A549 (cell line): ENCODE measurements around the gene ZNF853. TPM values are rescaled to one million over a fixed set of nuclear protein-coding genes. Genes with fewer than 3 reads are reported as not detected.

Experiments used
- ATAC-seq, 2 experiments: fragments of 200-7000 bp in 1 of 2; fragments of >200 bp in 1 of 2; cut with Nextera tagmentation in 1 of 2; cut with Tn5 transposase in 1 of 2; 3 replicates each; pipeline versions ENCODE4 v1.8.0 to v1.9.1; 2018 to 2020; ENCODE audit warnings: mild to moderate bottlenecking in 1 of 2, moderate library complexity in 1 of 2
- CTCF ChIA-PET: fragments of 300-600 bp; sonication (Branson Sonifier 250); formaldehyde crosslinking; extraction: SDS; loops from one replicate; lab custom pipeline; 2021; ENCODE audit warnings: antibody characterized with exemption, inconsistent platforms; lab: Yijun Ruan, JAX
- POLR2A ChIA-PET: fragments of 350-600 bp; formaldehyde crosslinking; extraction: SDS; loops from one replicate; lab custom pipeline; 2021; ENCODE audit warnings: antibody characterized with exemption, inconsistent platforms; lab: Yijun Ruan, JAX
- DNase-seq, 2 experiments: peaks; one replicate each; pipeline versions ENCODE4 v3.0.0 to v3.0.0-alpha.2; 2011 to 2016; ENCODE audit warnings: low read depth in 1 of 2, low spot score in 1 of 2
- FAIRE-seq: peaks from 2 replicates; lab custom pipeline; 2011; peaks lifted over from hg19 to GRCh38; lab: Jason Lieb, UNC
- H3K27ac ChIP-seq, 2 experiments: fragments of >200 bp; sonication (Bioruptor Twin); formaldehyde crosslinking; 3 replicates each; pipeline ENCODE4 v1.5.1; 2016 to 2017
- H3K4me1 ChIP-seq: fragments of >200 bp; sonication (Bioruptor Twin); formaldehyde crosslinking; 3 replicates; pipeline ENCODE4 v1.6.1; 2016
- H3K4me2 ChIP-seq: fragments of >200 bp; sonication (Bioruptor Twin); formaldehyde crosslinking; 3 replicates; pipeline ENCODE4 v1.6.1; 2016
- H3K4me3 ChIP-seq: fragments of >200 bp; sonication (Bioruptor Twin); formaldehyde crosslinking; 3 replicates; pipeline ENCODE4 v1.5.1; 2016
- H3K9me3 ChIP-seq: fragments of >200 bp; sonication (Bioruptor Twin); formaldehyde crosslinking; 3 replicates; pipeline ENCODE4 v1.6.1; 2016
- ATOH8 ChIP-seq: fragments of 250-450 bp; sonication (Bioruptor Pico); IDR thresholded peaks from 2 replicates; pipeline ENCODE4 v1.5.0; 2020; ENCODE audit warnings: low read depth, mild to moderate bottlenecking, moderate library complexity
- CBX2 ChIP-seq: fragments of 200-600 bp; sonication (generic); IDR thresholded peaks from 2 replicates; pipeline ENCODE4 v1.6.1; 2016; ENCODE audit warnings: low read depth, mild to moderate bottlenecking, borderline replicate concordance
- CHD2 ChIP-seq: fragments of 150-350 bp; IDR thresholded peaks from 2 replicates; pipeline ENCODE4 v1.6.1; 2014; ENCODE audit warnings: low read length; ENCODE audit not compliant: partially characterized antibody
- EHF ChIP-seq: fragments of 250-450 bp; sonication (Bioruptor Pico); IDR thresholded peaks from 2 replicates; pipeline ENCODE4 v1.5.0; 2020; ENCODE audit warnings: mild to moderate bottlenecking
- ESRRA ChIP-seq: fragments of 150-350 bp; IDR thresholded peaks from 2 replicates; pipeline ENCODE4 v1.6.1; 2014; ENCODE audit warnings: mild to moderate bottlenecking, low read length, borderline replicate concordance
- FOSL2 ChIP-seq, 2 experiments: fragments of 450-650 bp in 1 of 2; fragments of >200 bp in 1 of 2; sonication (Bioruptor Twin) in 1 of 2; formaldehyde crosslinking; IDR thresholded peaks; 2 replicates each; pipeline versions ENCODE4 v1.5.0 to v1.6.1; 2016 to 2020; ENCODE audit warnings: mild to moderate bottlenecking in 1 of 2, moderate library complexity in 1 of 2
- FOXS1 ChIP-seq: fragments of 250-450 bp; sonication (Bioruptor Pico); IDR thresholded peaks from 2 replicates; pipeline ENCODE4 v1.5.0; 2020; ENCODE audit warnings: mild to moderate bottlenecking, moderate library complexity
- GATA3 ChIP-seq: IDR thresholded peaks from 2 replicates; pipeline ENCODE4 v1.6.1; 2012; ENCODE audit warnings: borderline replicate concordance
- HDAC2 ChIP-seq: fragments of 200-600 bp; sonication (generic); IDR thresholded peaks from 2 replicates; pipeline ENCODE4 v1.6.1; 2016
- HOXB5 ChIP-seq: fragments of 250-450 bp; sonication (Bioruptor Pico); IDR thresholded peaks from 2 replicates; pipeline ENCODE4 v1.5.0; 2020; ENCODE audit warnings: mild to moderate bottlenecking, moderate library complexity
- MAX ChIP-seq: IDR thresholded peaks from 2 replicates; pipeline ENCODE4 v1.6.1; 2012
- NFE2L2 ChIP-seq: fragments of 150-350 bp; conservative IDR thresholded peaks from 2 replicates; pipeline ENCODE4 v1.6.1; 2014; ENCODE audit warnings: low read length
- PHF8 ChIP-seq: fragments of 200-600 bp; sonication (generic); IDR thresholded peaks from 2 replicates; pipeline ENCODE4 v1.6.1; 2016; ENCODE audit warnings: low read depth, mild to moderate bottlenecking, antibody characterized with exemption, moderate library complexity, borderline replicate concordance
- RARB ChIP-seq: fragments of 250-450 bp; sonication (Bioruptor Pico); IDR thresholded peaks from 2 replicates; pipeline ENCODE4 v1.8.0; 2021; ENCODE audit warnings: mild to moderate bottlenecking, moderate library complexity
- RCOR1 ChIP-seq: fragments of 150-350 bp; IDR thresholded peaks from 2 replicates; pipeline ENCODE4 v1.6.1; 2014; ENCODE audit warnings: antibody characterized with exemption, low read length, low read depth
- REST ChIP-seq: fragments of 200-600 bp; sonication (generic); IDR thresholded peaks from 2 replicates; pipeline ENCODE4 v1.6.1; 2016; ENCODE audit warnings: antibody characterized with exemption, mild to moderate bottlenecking, moderate library complexity
- RNF2 ChIP-seq: fragments of 200-600 bp; sonication (generic); IDR thresholded peaks from 2 replicates; pipeline ENCODE4 v1.6.1; 2016; ENCODE audit warnings: low read depth, mild to moderate bottlenecking, antibody characterized with exemption, moderate library complexity, borderline replicate concordance
- SMC3 ChIP-seq: fragments of >200 bp; sonication (Bioruptor Twin); formaldehyde crosslinking; IDR thresholded peaks from 3 replicates; pipeline ENCODE4 v1.6.1; 2018; ENCODE audit warnings: inconsistent platforms
- TFCP2L1 ChIP-seq: fragments of 250-450 bp; sonication (Bioruptor Pico); IDR thresholded peaks from 2 replicates; pipeline ENCODE4 v1.5.0; 2021; ENCODE audit warnings: mild to moderate bottlenecking
- USF2 ChIP-seq: fragments of 450-650 bp; IDR thresholded peaks from 2 replicates; pipeline ENCODE4 v1.6.1; 2014; ENCODE audit warnings: antibody characterized with exemption
- ZSCAN20 ChIP-seq: fragments of 250-450 bp; sonication (Bioruptor Pico); IDR thresholded peaks from 2 replicates; pipeline ENCODE4 v1.8.0; 2022; ENCODE audit warnings: mild to moderate bottlenecking, moderate library complexity
- WGBS: methylation state at CpG from one replicate; pipeline ENCODE4 v1.1.6; 2017; ENCODE audit errors: missing lambda C conversion rate; 5-methylcytosine and 5-hydroxymethylcytosine counted together
- polyA plus RNA-seq, 4 experiments: library from polyadenylated mRNA; depleted of rRNA in 3 of 4; stranded (reverse); fragments of >200 nt; fragmentation: RNase III in 1 of 4; extraction: RNeasy Plus Mini Kit Qiagen cat#74134 plus additional on column Dnase treatment in 1 of 4; gene quantifications; 2 replicates in 3 of 4; 3 replicates in 1 of 4; pipeline ENCODE4 v1.2.3, GENCODE V29; 2011 to 2017

ZNF853 gene
- polyA plus RNA-seq, 2 of the 4 experiments (the other 2 are of a cell fraction), result 1.8 to 2.2 TPM

GRCh38 chr7:6604458-6604857 lies 11.0 kb upstream of the ZNF853 start (continued):
- no peak for TF ChIP-seq REST
- TF ChIP-seq HOXB5 (CRISPR knock-in tag), result no peak
- TF ChIP-seq FOSL2 (IDR thresholded peaks at IDR 0.05), result no peak
- TF ChIP-seq FOSL2 (CRISPR knock-in tag; IDR thresholded peaks at IDR 0.05), result no peak

GRCh38 chr7:6606866-6607583 lies 8.4 kb upstream of the ZNF853 start:
- Histone ChIP-seq H3K4me2 (no peak overlapping the region), H3K4me3 (no peak overlapping the region), H3K9me3 (no peaks in the 10 kb centered on the region), H3K27ac (no peak overlapping the region)
- ATAC-seq, result no peak
- FAIRE-seq, result no peak
- no peak for DNase-seq
- no peak for TF ChIP-seq MAX
- TF ChIP-seq USF2, result no peak
- TF ChIP-seq HDAC2, result no peak
- no peak for TF ChIP-seq ZSCAN20 (CRISPR knock-in tag)
- no peak for TF ChIP-seq ESRRA
- TF ChIP-seq CBX2, result no peak
- TF ChIP-seq GATA3, result no peak
- no peak for TF ChIP-seq ATOH8 (CRISPR knock-in tag)
- TF ChIP-seq, all 56 proteins: peak for 0
- ChIA-PET CTCF (interaction anchor here (1.4 to 3.2 kb wide), 2 partner anchors 17 to 91 kb away, joined by 5 to 17 read pairs; partner anchors contain the start of gene INTS15), POLR2A (no interaction called here)
- 91% methylated on average over 23 of the region's 36 CpGs for WGBS
- H3K4me1 ChIP-seq, result no peaks in the 10 kb centered on the region

GRCh38 chr7:6607651-6608051 lies 7.8 kb upstream of the ZNF853 start:
- over 99% methylated on average over 19 of the region's 38 CpGs for WGBS
- no peak; a peak in 1 of 6 replicates for ATAC-seq

GRCh38 chr7:6608081-6608480 lies 7.3 kb upstream of the ZNF853 start:
- POLR2A ChIA-PET, result no interaction called here
- FAIRE-seq (no peak), DNase-seq (no peak), ATAC-seq (no peak; a peak in 1 of 6 replicates)
- Histone ChIP-seq H3K27ac (no peak overlapping the region), H3K4me3 (no peak overlapping the region), H3K4me1 (no peaks in the 10 kb centered on the region), H3K9me3 (no peaks in the 10 kb centered on the region), H3K4me2 (no peak overlapping the region)
- CTCF ChIA-PET, result interaction anchor here (0.6 to 3.2 kb wide), 5 partner anchors 8 to 758 kb away, joined by 3 to 17 read pairs (median 5); partner anchors contain the start of gene INTS15
- TF ChIP-seq PHF8 (no peak), FOSL2 (IDR thresholded peaks at IDR 0.05) (no peak), FOSL2 (CRISPR knock-in tag; IDR thresholded peaks at IDR 0.05) (no peak), USF2 (no peak), EHF (no peak), FOXS1 (CRISPR knock-in tag) (no peak), TFCP2L1 (CRISPR knock-in tag) (no peak), RARB (no peak), RCOR1 (no peak)
- 91% methylated on average over 15 of the region's 27 CpGs for WGBS

More at GRCh38 chr7:6607651-6608051, 7.8 kb upstream of the ZNF853 start:
- Histone ChIP-seq H3K4me2 (no peak overlapping the region), H3K9me3 (no peaks in the 10 kb centered on the region), H3K27ac (no peak overlapping the region), H3K4me1 (no peaks in the 10 kb centered on the region), H3K4me3 (no peak overlapping the region)
- DNase-seq (no peak), FAIRE-seq (no peak)
- TF ChIP-seq RNF2 (no peak), SMC3 (no peak), NFE2L2 (no peak), GATA3 (no peak), CHD2 (no peak)
- ChIA-PET CTCF (interaction anchor here (0.6 to 3.2 kb wide), 3 partner anchors 18 to 92 kb away, joined by 3 to 17 read pairs (median 5); partner anchors contain the start of gene INTS15), POLR2A (no interaction called here)
